Osteocyte (in vitro differentiated cells): Measurements from ENCODE around the gene SND1. TPM values are rescaled to one million over a fixed set of nuclear protein-coding genes. Genes with fewer than 3 reads are reported as not detected.

ENCODE experiments used
- DNase-seq: peaks from one replicate; pipeline ENCODE4 v3.0.0; 2021; ENCODE audit warnings: mixed read lengths; ENCODE audit not compliant: unreplicated experiment; ENCODE audit errors: extremely low spot score
- H3K27ac Mint-ChIP-seq: one replicate; pipeline ENCODE4 v1.8.0; 2021; ENCODE audit warnings: mild to moderate bottlenecking, mixed read lengths; ENCODE audit not compliant: unreplicated experiment
- H3K27me3 Mint-ChIP-seq: one replicate; pipeline ENCODE4 v1.8.0; 2021; ENCODE audit warnings: mixed read lengths; ENCODE audit not compliant: unreplicated experiment
- H3K36me3 Mint-ChIP-seq: one replicate; pipeline ENCODE4 v1.8.0; 2021; ENCODE audit warnings: mixed read lengths; ENCODE audit not compliant: unreplicated experiment
- H3K4me1 Mint-ChIP-seq: one replicate; pipeline ENCODE4 v1.8.0; 2021; ENCODE audit warnings: mixed read lengths; ENCODE audit not compliant: unreplicated experiment
- H3K4me3 Mint-ChIP-seq: one replicate; pipeline ENCODE4 v1.8.0; 2021; ENCODE audit warnings: mild to moderate bottlenecking, moderate library complexity, mixed read lengths; ENCODE audit not compliant: unreplicated experiment
- H3K9me3 Mint-ChIP-seq: one replicate; pipeline ENCODE4 v1.8.0; 2021; ENCODE audit warnings: mixed read lengths; ENCODE audit not compliant: unreplicated experiment
- total RNA-seq: library from RNA; stranded (reverse); gene quantifications from 2 replicates; pipeline ENCODE4 v1.2.1, GENCODE V29; 2021
- TF ChIP-seq, protein P1 (sequence below): fragments of 200-600 bp; sonication (generic); IDR thresholded peaks from 2 replicates; pipeline ENCODE4 v1.5.0; 2021; ENCODE audit warnings: antibody characterized with exemption, mild to moderate bottlenecking, moderate library complexity

SND1 gene
- total RNA-seq, 1 donor from 2014 or later, result 229 TPM

DNA sequence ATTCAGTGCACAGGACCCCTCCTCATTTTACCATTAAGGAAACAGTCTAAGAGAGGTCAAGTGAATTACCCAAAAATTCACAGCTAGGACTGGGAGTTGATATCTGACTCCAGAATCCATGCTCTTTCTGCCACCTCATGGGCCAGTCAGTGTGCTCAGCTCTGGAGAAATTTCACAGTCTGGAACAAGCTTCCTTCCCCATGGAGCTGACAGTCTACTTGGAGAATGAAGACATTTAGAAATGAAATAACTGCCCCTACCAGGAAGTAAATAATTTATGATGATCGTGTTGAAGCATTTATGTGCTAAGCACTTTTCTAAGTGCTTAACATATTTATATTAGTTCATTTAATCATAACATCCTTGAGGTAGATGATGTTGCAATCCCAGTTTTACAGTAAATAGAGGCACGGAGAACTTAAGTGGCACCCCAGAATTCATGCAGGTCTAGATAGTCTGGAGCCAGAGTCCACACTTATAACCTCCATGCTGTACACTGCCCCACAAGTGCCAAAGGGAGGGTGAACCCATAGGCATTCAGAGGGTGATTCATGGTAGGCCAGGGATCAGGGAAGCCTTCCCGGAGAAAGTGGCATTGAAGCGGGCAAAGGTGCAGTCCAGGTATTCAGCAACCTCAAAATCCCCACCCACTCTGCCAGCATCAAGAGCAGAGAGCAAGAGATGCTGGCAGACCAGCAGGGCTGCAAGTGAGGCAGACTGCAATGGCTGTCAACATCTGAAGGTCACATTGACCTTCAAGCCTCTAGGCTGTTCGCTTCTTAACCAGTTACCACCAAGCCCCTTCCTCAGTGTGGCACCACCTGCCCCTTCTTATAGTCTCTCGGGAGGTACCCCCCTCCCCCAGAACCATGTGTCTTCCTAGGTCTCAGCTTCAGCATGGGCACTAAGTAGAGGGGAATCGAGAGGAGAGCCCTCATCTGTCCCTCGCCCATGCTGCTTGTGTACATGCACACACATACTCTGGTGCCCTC, 417.7 kb downstream of the SND1 start:
- Mint-ChIP-seq H3K9me3 (no peaks in the 10 kb centered on the region), H3K27ac (no peak overlapping the region), H3K4me3 (no peak overlapping the region), H3K36me3 (no peaks in the 10 kb centered on the region), H3K27me3 (no peaks in the 10 kb centered on the region), H3K4me1 (peaks cover 13% of the 10 kb centered on the region)
- TF ChIP-seq, protein P1, sequence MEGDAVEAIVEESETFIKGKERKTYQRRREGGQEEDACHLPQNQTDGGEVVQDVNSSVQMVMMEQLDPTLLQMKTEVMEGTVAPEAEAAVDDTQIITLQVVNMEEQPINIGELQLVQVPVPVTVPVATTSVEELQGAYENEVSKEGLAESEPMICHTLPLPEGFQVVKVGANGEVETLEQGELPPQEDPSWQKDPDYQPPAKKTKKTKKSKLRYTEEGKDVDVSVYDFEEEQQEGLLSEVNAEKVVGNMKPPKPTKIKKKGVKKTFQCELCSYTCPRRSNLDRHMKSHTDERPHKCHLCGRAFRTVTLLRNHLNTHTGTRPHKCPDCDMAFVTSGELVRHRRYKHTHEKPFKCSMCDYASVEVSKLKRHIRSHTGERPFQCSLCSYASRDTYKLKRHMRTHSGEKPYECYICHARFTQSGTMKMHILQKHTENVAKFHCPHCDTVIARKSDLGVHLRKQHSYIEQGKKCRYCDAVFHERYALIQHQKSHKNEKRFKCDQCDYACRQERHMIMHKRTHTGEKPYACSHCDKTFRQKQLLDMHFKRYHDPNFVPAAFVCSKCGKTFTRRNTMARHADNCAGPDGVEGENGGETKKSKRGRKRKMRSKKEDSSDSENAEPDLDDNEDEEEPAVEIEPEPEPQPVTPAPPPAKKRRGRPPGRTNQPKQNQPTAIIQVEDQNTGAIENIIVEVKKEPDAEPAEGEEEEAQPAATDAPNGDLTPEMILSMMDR, result no peak
- DNase-seq, result no peak

DNA sequence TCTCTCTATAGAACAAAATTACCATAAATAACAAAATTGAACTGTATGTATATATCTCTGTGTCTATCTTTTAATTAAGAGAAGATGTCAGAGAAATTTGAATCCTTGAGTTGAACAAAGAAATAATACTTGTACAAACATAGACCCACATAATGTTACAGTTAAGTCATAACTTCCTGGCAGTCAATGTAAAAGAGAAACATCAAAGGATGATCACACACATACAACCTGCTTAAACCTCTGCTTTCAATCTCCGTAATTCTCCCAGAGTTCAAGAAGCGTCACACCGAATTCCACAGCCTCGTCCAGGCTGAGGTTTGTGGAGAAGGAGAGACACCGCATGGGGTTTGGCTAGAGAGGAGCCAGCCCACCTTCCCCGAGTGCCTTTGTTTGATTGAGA, 419.4 kb downstream of the SND1 start:
- H3K27me3 Mint-ChIP-seq, result no peaks in the 10 kb centered on the region
- TF ChIP-seq, protein P1, result no peak
- H3K36me3 Mint-ChIP-seq, result no peaks in the 10 kb centered on the region
- H3K4me1 Mint-ChIP-seq, result peaks cover 16% of the 10 kb centered on the region
- no peaks in the 10 kb centered on the region for H3K9me3 Mint-ChIP-seq
- H3K27ac Mint-ChIP-seq, result no peak overlapping the region
- DNase-seq, result no peak
- H3K4me3 Mint-ChIP-seq, result no peak overlapping the region

DNA sequence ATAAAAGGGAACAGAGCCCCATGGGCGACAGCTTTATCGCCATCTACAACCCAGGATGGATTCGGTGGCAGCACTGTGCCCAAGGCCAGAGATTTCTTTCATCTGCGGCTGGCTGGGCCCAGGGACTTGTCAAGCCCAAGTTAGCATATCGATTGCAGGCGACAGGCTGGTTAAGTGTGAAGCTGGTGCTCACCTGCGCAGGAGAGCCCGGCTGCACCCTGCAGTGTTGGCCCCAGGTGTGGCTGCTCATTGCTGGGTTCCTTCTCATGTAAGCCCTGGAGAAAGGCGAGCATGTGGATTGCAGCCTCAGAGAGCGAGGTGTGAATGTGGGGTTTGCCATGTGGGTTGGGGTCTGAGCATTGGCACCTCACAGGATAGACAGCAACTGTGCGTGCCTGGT, 419.8 kb downstream of the SND1 start:
- H3K4me1 Mint-ChIP-seq, result peaks cover 20% of the 10 kb centered on the region
- DNase-seq, result no peak
- no peaks in the 10 kb centered on the region for H3K36me3 Mint-ChIP-seq
- no peaks in the 10 kb centered on the region for H3K9me3 Mint-ChIP-seq
- no peak overlapping the region for H3K27ac Mint-ChIP-seq
- no peak overlapping the region for H3K4me3 Mint-ChIP-seq
- no peaks in the 10 kb centered on the region for H3K27me3 Mint-ChIP-seq
- TF ChIP-seq, protein P1, result no peak

- H3K4me1 Mint-ChIP-seq, result peaks cover 12% of the 10 kb centered on the region
- H3K4me3 Mint-ChIP-seq, result no peak overlapping the region
- H3K36me3 Mint-ChIP-seq, result peaks cover 2% of the 10 kb centered on the region
- no peaks in the 10 kb centered on the region for H3K9me3 Mint-ChIP-seq
- no peak overlapping the region for H3K27ac Mint-ChIP-seq
- DNase-seq, result no peak
- TF ChIP-seq, protein P1, result no peak
- no peaks in the 10 kb centered on the region for H3K27me3 Mint-ChIP-seq
These were observed 421.8 kb downstream of the SND1 start for GRCh38 chr7:128073671-128074310.

DNA sequence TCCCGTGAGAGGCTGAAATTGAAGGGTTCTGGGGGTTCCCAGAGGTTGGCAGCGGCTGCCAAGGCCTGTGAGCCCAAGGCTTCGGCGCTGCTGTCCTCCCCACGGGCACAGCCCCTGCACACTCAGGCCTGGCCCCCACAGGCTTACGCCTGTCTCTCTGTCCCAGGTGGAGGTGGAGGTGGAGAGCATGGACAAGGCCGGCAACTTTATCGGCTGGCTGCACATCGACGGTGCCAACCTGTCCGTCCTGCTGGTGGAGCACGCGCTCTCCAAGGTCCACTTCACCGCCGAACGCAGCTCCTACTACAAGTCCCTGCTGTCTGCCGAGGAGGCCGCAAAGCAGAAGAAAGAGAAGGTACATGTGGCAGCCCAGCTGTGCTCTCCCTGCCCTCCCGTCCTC, 422.3 kb downstream of the SND1 start:
- no peaks in the 10 kb centered on the region for H3K27me3 Mint-ChIP-seq
- no peak for DNase-seq
- peaks cover 12% of the 10 kb centered on the region for H3K4me1 Mint-ChIP-seq
- H3K27ac Mint-ChIP-seq, result no peak overlapping the region
- peaks cover 2% of the 10 kb centered on the region for H3K36me3 Mint-ChIP-seq
- H3K9me3 Mint-ChIP-seq, result no peaks in the 10 kb centered on the region
- no peak overlapping the region for H3K4me3 Mint-ChIP-seq
- TF ChIP-seq, protein P1, result no peak
